HEK293 (cell line): ENCODE data around the gene FAM107A.

Source experiments
- CTCF ChIA-PET: fragments of 350-600 bp; formaldehyde crosslinking; extraction: SDS; loops from one replicate; lab custom pipeline; 2021; ENCODE audit warnings: antibody characterized with exemption; lab: Yijun Ruan, JAX
- POLR2A ChIA-PET: fragments of 300-600 bp; formaldehyde crosslinking; extraction: SDS; loops from one replicate; lab custom pipeline; 2020; ENCODE audit warnings: antibody characterized with exemption, inconsistent platforms; lab: Yijun Ruan, JAX
- H3K27ac ChIP-seq: fragments of 200-500 bp; sonication (Bioruptor generic); 2 replicates; pipeline ENCODE4 v1.5.1; 2014; ENCODE audit warnings: low read depth, low read length, control low read depth, inconsistent platforms; ENCODE audit errors: extremely low read depth
- H3K36me3 ChIP-seq, 2 experiments: fragments of 200-500 bp in 1 of 2; sonication (Bioruptor generic) in 1 of 2; 1 replicate in 1 of 2; 2 replicates in 1 of 2; pipeline ENCODE4 v1.5.1; 2014 to 2017; ENCODE audit warnings: inconsistent platforms in 2 of 2, low read length in 2 of 2; ENCODE audit not compliant: control insufficient read depth in 2 of 2, insufficient read depth in 1 of 2
- H3K4me1 ChIP-seq: fragments of 200-500 bp; sonication (Bioruptor generic); 2 replicates; pipeline ENCODE4 v1.5.1; 2014; ENCODE audit warnings: mild to moderate bottlenecking, low read length, inconsistent platforms; ENCODE audit not compliant: control insufficient read depth, insufficient read depth
- H3K4me3 ChIP-seq: 2 replicates; pipeline ENCODE4 v1.5.1; 2011; ENCODE audit warnings: low read depth, mild to moderate bottlenecking, control low read depth, low read length, moderate library complexity
- H3K9me3 ChIP-seq: fragments of 200-500 bp; sonication (Bioruptor generic); 2 replicates; pipeline ENCODE4 v1.5.1; 2014; ENCODE audit warnings: low read depth, low read length, inconsistent platforms; ENCODE audit not compliant: control insufficient read depth, insufficient read depth
- BCL11B ChIP-seq: fragments of 450-650 bp; formaldehyde crosslinking; IDR thresholded peaks from 2 replicates; pipeline ENCODE4 v1.5.1; 2016; ENCODE audit warnings: low read depth, missing biosample characterization, missing genetic modification characterization
- CTCF ChIP-seq: fragments of 450-650 bp; formaldehyde crosslinking; IDR thresholded peaks from 2 replicates; pipeline ENCODE4 v1.5.1; 2016; ENCODE audit warnings: missing biosample characterization, missing genetic modification characterization
- GLIS2 ChIP-seq: fragments of 450-650 bp; formaldehyde crosslinking; IDR thresholded peaks from 2 replicates; pipeline ENCODE4 v1.5.1; 2016; ENCODE audit warnings: missing biosample characterization, missing genetic modification characterization
- INSM2 ChIP-seq: fragments of 450-650 bp; formaldehyde crosslinking; IDR thresholded peaks from 2 replicates; pipeline ENCODE4 v1.5.1; 2016; ENCODE audit warnings: missing biosample characterization, missing genetic modification characterization
- SALL2 ChIP-seq: fragments of 450-650 bp; formaldehyde crosslinking; IDR thresholded peaks from 2 replicates; pipeline ENCODE4 v1.5.0; 2017; ENCODE audit warnings: missing biosample characterization, mild to moderate bottlenecking, missing genetic modification characterization, borderline replicate concordance
- SETDB1 ChIP-seq: IDR thresholded peaks from one replicate; pipeline ENCODE4 v1.6.1; 2017; ENCODE audit warnings: mild to moderate bottlenecking, low read length, moderate library complexity, mixed read lengths; ENCODE audit not compliant: insufficient read length
- ZFP69B ChIP-seq: fragments of 450-650 bp; formaldehyde crosslinking; IDR thresholded peaks from 2 replicates; pipeline ENCODE4 v1.5.1; 2016; ENCODE audit warnings: missing biosample characterization, missing genetic modification characterization
- ZNF138 ChIP-seq: fragments of 450-650 bp; formaldehyde crosslinking; IDR thresholded peaks from 2 replicates; pipeline ENCODE4 v1.5.1; 2016; ENCODE audit warnings: missing biosample characterization, missing genetic modification characterization, borderline replicate concordance
- ZNF2 ChIP-seq: fragments of 450-650 bp; formaldehyde crosslinking; IDR thresholded peaks from 2 replicates; pipeline ENCODE4 v1.5.1; 2016; ENCODE audit warnings: missing biosample characterization, missing genetic modification characterization
- ZNF37A ChIP-seq: fragments of 450-650 bp; IDR thresholded peaks from 2 replicates; pipeline ENCODE4 v1.5.1; 2018; ENCODE audit warnings: missing biosample characterization, missing genetic modification characterization
- ZNF501 ChIP-seq: fragments of 450-650 bp; formaldehyde crosslinking; IDR thresholded peaks from 2 replicates; pipeline ENCODE4 v1.5.1; 2016; ENCODE audit warnings: missing biosample characterization, missing genetic modification characterization
- ZNF548 ChIP-seq: fragments of 450-650 bp; formaldehyde crosslinking; IDR thresholded peaks from 2 replicates; pipeline ENCODE4 v1.5.1; 2016; ENCODE audit warnings: missing biosample characterization, missing genetic modification characterization
- ZNF610 ChIP-seq: fragments of 450-650 bp; formaldehyde crosslinking; IDR thresholded peaks from 2 replicates; pipeline ENCODE4 v1.5.1; 2016; ENCODE audit warnings: missing biosample characterization, missing genetic modification characterization, borderline replicate concordance
- ZNF654 ChIP-seq: fragments of 450-650 bp; formaldehyde crosslinking; IDR thresholded peaks from 2 replicates; pipeline ENCODE4 v1.5.1; 2016; ENCODE audit warnings: low read depth, missing biosample characterization, missing genetic modification characterization
- ZNF707 ChIP-seq: fragments of 450-650 bp; formaldehyde crosslinking; IDR thresholded peaks from 2 replicates; pipeline ENCODE4 v1.5.1; 2016; ENCODE audit warnings: missing biosample characterization, missing genetic modification characterization
- ZNF785 ChIP-seq: fragments of 450-650 bp; formaldehyde crosslinking; IDR thresholded peaks from 2 replicates; pipeline ENCODE4 v1.5.1; 2016; ENCODE audit warnings: missing biosample characterization, missing genetic modification characterization
- ZSCAN16 ChIP-seq: fragments of 450-650 bp; formaldehyde crosslinking; IDR thresholded peaks from 2 replicates; pipeline ENCODE4 v1.5.1; 2016; ENCODE audit warnings: missing biosample characterization, missing genetic modification characterization
- ZSCAN4 ChIP-seq: fragments of 450-650 bp; formaldehyde crosslinking; IDR thresholded peaks from 2 replicates; pipeline ENCODE4 v1.5.1; 2017; ENCODE audit warnings: missing biosample characterization, missing genetic modification characterization
- TF ChIP-seq, protein P1 (sequence below): fragments of 450-650 bp; formaldehyde crosslinking; IDR thresholded peaks from 2 replicates; pipeline ENCODE4 v1.5.1; 2017; ENCODE audit warnings: missing biosample characterization, missing genetic modification characterization

Gene FAM107A

DNA sequence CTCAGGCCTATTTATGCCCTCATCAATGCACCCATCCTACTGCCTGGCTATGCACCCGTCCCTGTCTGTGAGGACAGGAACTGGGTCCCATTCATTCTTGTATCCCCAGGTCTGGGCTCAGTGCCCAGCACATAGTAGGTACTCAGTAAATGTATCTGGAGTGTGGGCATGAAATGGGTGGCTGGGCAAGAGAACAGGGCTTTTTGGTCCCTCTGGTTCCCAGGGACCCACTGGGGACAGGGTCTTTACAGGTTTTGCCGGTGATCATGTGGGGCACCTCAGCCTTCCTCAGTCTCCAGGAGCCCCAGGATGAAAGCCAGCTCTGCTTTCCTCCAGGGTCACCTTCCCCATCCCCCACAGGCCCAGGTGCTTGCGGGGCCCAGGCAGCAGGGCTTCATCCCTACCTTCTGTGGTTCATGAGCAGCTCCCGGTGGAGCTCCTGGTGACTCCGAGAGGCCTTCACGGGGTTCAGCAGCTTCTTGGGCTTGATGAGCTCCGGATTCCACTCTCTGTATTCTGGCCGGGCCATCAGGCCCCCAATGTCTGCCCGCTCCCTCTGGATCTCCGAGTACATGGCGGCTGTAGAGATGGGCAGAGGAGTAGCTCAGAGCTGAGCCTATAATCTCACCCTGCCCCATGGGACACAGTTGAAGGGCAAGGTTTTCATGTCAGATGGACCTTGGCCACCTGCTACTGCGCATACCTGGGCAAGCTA is 7.7 kb downstream of the FAM107A start:
- Histone ChIP-seq H3K4me1 (no peaks in the 10 kb centered on the region), H3K4me3 (no peak overlapping the region), H3K9me3 (no peaks in the 10 kb centered on the region)
- no peak for TF ChIP-seq ZNF548 (tag by site-specific recombination)
- TF ChIP-seq SALL2 (tag by site-specific recombination), result no peak
- TF ChIP-seq ZNF501 (tag by site-specific recombination), result no peak
- no peak for TF ChIP-seq SETDB1
- TF ChIP-seq GLIS2, result no peak
- no peak for TF ChIP-seq BCL11B (tag by site-specific recombination)
- TF ChIP-seq ZFP69B (tag by site-specific recombination), result no peak
- no peak for TF ChIP-seq ZNF610 (tag by site-specific recombination)
- no peak for TF ChIP-seq ZSCAN4 (tag by site-specific recombination)
- TF ChIP-seq ZNF785, result no peak
- TF ChIP-seq, all 188 proteins: peak for 0
- H3K27ac ChIP-seq, result no peak overlapping the region
- POLR2A ChIA-PET, result no interaction called here
- H3K36me3 ChIP-seq, result no peaks in the 10 kb centered on the region
- CTCF ChIA-PET, result interaction anchor here (0.6 to 9.7 kb wide), 24 partner anchors 10 to 1290 kb away, joined by 3 to 159 read pairs (median 4); no protein-coding TSS in a partner anchor

DNA sequence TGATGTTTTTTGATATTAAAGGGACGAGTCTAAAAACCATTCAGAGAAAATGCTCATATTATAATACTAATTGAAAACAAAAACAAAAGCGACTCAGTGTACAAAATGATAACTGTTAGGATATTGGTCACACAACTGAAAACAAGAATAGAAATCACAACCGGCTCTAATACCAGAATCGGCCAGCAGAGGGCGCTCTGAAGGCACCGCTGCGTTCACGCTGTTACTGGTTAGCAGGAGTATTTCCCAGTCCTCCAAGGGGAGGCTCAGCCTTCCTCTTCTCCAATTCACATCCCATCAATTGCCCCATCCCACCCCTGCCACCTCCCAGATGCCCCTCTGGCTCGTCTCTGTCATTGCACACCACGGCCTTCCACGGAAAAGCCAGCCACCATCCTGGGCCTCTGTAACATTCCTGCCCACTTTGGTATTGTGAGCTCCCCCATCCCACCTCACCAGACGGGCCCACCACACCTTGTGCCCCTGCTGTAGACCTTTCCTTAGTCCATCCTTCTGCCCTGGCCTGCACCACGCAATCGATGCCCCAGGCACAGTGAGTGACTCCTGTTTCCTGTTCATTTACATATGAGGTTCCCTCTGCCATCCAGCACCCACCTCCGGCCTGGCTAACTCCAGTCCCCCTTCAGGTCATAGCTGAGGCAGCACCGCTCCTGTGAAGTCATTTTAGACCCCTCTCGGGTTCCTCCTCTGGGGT is 8.5 kb downstream of the FAM107A start:
- CTCF ChIA-PET, result interaction anchor here (0.6 to 9.7 kb wide), 39 partner anchors 8 to 1924 kb away, joined by 3 to 159 read pairs (median 3); partner anchors contain the start of genes HTD2 and RPP14
- H3K4me3 ChIP-seq, result no peak overlapping the region
- TF ChIP-seq, protein P1, sequence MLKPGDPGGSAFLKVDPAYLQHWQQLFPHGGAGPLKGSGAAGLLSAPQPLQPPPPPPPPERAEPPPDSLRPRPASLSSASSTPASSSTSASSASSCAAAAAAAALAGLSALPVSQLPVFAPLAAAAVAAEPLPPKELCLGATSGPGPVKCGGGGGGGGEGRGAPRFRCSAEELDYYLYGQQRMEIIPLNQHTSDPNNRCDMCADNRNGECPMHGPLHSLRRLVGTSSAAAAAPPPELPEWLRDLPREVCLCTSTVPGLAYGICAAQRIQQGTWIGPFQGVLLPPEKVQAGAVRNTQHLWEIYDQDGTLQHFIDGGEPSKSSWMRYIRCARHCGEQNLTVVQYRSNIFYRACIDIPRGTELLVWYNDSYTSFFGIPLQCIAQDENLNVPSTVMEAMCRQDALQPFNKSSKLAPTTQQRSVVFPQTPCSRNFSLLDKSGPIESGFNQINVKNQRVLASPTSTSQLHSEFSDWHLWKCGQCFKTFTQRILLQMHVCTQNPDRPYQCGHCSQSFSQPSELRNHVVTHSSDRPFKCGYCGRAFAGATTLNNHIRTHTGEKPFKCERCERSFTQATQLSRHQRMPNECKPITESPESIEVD, result no peak
- TF ChIP-seq ZNF654 (tag by site-specific recombination) (peak; percentile 71), CTCF (tag by site-specific recombination) (peak; percentile 62), ZNF707 (tag by site-specific recombination) (no peak), ZNF138 (tag by site-specific recombination) (no peak)
- H3K36me3 ChIP-seq, result no peaks in the 10 kb centered on the region
- no peaks in the 10 kb centered on the region for H3K4me1 ChIP-seq
- H3K9me3 ChIP-seq, result no peaks in the 10 kb centered on the region
- POLR2A ChIA-PET, result no interaction called here
- H3K27ac ChIP-seq, result no peak overlapping the region

DNA sequence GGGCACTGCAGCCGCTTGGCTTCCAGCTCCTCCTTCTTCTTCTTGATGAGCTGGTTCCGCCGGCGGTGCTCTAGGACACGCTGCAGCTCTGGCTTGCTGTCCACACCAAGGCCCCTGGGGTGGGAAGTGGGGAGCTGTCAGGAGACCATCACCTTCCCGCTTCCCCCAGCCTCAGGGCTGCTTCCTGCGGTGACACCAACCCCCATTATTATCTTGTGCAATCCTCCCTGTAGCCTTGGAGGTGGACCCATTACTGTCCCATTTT is 10.0 kb downstream of the FAM107A start:
- no peaks in the 10 kb centered on the region for H3K4me1 ChIP-seq
- POLR2A ChIA-PET, result no interaction called here
- no peak overlapping the region for H3K4me3 ChIP-seq
- no peak for TF ChIP-seq ZSCAN16
- no peak for TF ChIP-seq ZNF37A (tag by site-specific recombination)
- TF ChIP-seq INSM2 (tag by site-specific recombination), result no peak
- TF ChIP-seq ZNF2 (tag by site-specific recombination), result no peak
- TF ChIP-seq, all 188 proteins: peak for 0
- H3K27ac ChIP-seq, result no peak overlapping the region
- no peaks in the 10 kb centered on the region for H3K9me3 ChIP-seq
- H3K36me3 ChIP-seq, result no peaks in the 10 kb centered on the region
- CTCF ChIA-PET, result interaction anchor here (1.1 to 9.7 kb wide), 5 partner anchors 49 to 1122 kb away, joined by 3 to 159 read pairs (median 4); partner anchors contain the start of genes HTD2 and RPP14
